CD4-positive, CD25-positive, alpha-beta regulatory T cell (primary cell): ENCODE data around the gene GID4. TPM values are rescaled to one million over a fixed set of nuclear protein-coding genes. Genes with fewer than 3 reads are reported as not detected.

Source experiments
- ATAC-seq, 2 donors: fragments of 150-1000 bp; cut with Tn5 transposase; one replicate each; pipeline ENCODE4 v1.10.0; 2021; ENCODE audit warnings: low read depth in 2 of 2, moderate number of reproducible peaks in 2 of 2, moderate library complexity in 1 of 2
- DNase-seq, 3 donors: peaks; one replicate each; pipeline versions ENCODE4 v3.0.0 to v3.0.0-alpha.2; 2012 to 2022; ENCODE audit warnings: mixed read lengths in 1 of 3
- H3K27ac ChIP-seq: one replicate; pipeline ENCODE4 v1.7.0; 2013; ENCODE audit warnings: mild to moderate bottlenecking, low read length; ENCODE audit not compliant: insufficient read depth, poor library complexity, severe bottlenecking
- H3K27me3 ChIP-seq: one replicate; pipeline ENCODE4 v1.7.0; 2013; ENCODE audit warnings: low read length; ENCODE audit not compliant: control insufficient read depth, insufficient read depth
- H3K36me3 ChIP-seq: one replicate; pipeline ENCODE4 v1.7.0; 2013; ENCODE audit warnings: mild to moderate bottlenecking, low read length, moderate library complexity; ENCODE audit not compliant: control insufficient read depth, insufficient read depth
- H3K4me1 ChIP-seq: 2 replicates; pipeline ENCODE4 v1.7.0; 2013; ENCODE audit warnings: mild to moderate bottlenecking, low read length; ENCODE audit not compliant: insufficient read depth, control insufficient read depth, poor library complexity, severe bottlenecking
- H3K4me3 ChIP-seq: one replicate; pipeline ENCODE4 v1.7.0; 2013; ENCODE audit warnings: low read depth, mild to moderate bottlenecking, low read length, moderate library complexity
- H3K9me3 ChIP-seq, 2 experiments: 1 replicate in 1 of 2; 2 replicates in 1 of 2; pipeline ENCODE4 v1.7.0; 2013; ENCODE audit warnings: low read length in 2 of 2, mild to moderate bottlenecking in 1 of 2, moderate library complexity in 1 of 2; ENCODE audit not compliant: control insufficient read depth in 2 of 2
- H3K27ac Mint-ChIP-seq, 3 donors: one replicate each; pipeline ENCODE4 v1.8.0; 2020 to 2022; ENCODE audit warnings: mild to moderate bottlenecking in 3 of 3, mixed read lengths in 3 of 3, moderate library complexity in 2 of 3
- H3K27me3 Mint-ChIP-seq: one replicate; pipeline ENCODE4 v1.8.0; 2022; ENCODE audit warnings: mild to moderate bottlenecking, mixed read lengths
- H3K36me3 Mint-ChIP-seq: one replicate; pipeline ENCODE4 v1.8.0; 2020; ENCODE audit warnings: mixed read lengths
- H3K4me1 Mint-ChIP-seq, 4 donors: one replicate each; pipeline ENCODE4 v1.8.0; 2020 to 2022; ENCODE audit warnings: mixed read lengths in 4 of 4, mild to moderate bottlenecking in 1 of 4
- H3K4me3 Mint-ChIP-seq, 4 donors: one replicate each; pipeline ENCODE4 v1.8.0; 2020 to 2022; ENCODE audit warnings: mild to moderate bottlenecking in 4 of 4, mixed read lengths in 4 of 4, moderate library complexity in 3 of 4
- H3K9me3 Mint-ChIP-seq, 7 donors: one replicate each; pipeline ENCODE4 v1.8.0; 2020 to 2022; ENCODE audit warnings: mixed read lengths in 7 of 7, mild to moderate bottlenecking in 3 of 7, moderate library complexity in 2 of 7
- polyA plus RNA-seq, 4 donors: library from polyadenylated mRNA; unstranded; fragments of 300-500 nt; fragmentation: Illumina TruSeq; gene quantifications; one replicate each; pipeline ENCODE4 v1.2.3, GENCODE V29; 2021
- total RNA-seq: library from RNA; stranded (reverse); gene quantifications from one replicate; pipeline ENCODE4 v1.2.3, GENCODE V29; 2022

The GID4 gene
- total and polyA plus RNA-seq, 5 donors from 2014 or later, result 5.1 to 7.3 (median 5.4) TPM

DNA sequence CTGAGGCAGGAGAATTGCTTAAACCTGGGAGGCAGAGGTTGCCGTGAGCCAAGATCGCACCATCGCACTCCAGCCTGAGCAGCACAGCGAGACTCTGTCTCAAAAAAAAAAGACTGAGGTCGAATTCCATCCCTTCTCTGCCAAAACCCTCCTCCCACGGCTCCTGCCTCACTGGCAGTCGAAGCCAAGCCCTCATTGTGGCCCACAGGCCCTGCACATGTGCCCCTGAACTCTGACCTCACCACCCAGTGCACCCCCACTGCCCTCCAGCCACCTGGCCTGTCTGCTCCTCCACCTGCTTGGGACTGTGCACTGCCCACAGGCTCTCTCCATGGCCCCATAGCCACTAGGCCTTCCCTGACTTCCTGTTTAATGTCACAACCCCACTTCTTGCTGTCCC, 76.3 kb downstream of the GID4 start:
- DNase-seq, result no peak
- Mint-ChIP-seq H3K27me3 (no peaks in the 10 kb centered on the region), H3K36me3 (no peaks in the 10 kb centered on the region), H3K9me3 (peaks cover 0 to 4% (median 0%) of the 10 kb centered on the region in 7 donors), H3K4me1 (no peaks in the 10 kb centered on the region), H3K4me3 (no peak overlapping the region), H3K27ac (peak overlapping the region in 2 of 3 donors; percentile 33 to 62)
- no peaks in the 10 kb centered on the region for H3K27me3 ChIP-seq
- no peaks in the 10 kb centered on the region for H3K36me3 ChIP-seq
- H3K4me1 ChIP-seq, result no peaks in the 10 kb centered on the region
- no peak for ATAC-seq
- no peaks in the 10 kb centered on the region for H3K9me3 ChIP-seq
- no peak overlapping the region for H3K27ac ChIP-seq
- no peak overlapping the region for H3K4me3 ChIP-seq

DNA sequence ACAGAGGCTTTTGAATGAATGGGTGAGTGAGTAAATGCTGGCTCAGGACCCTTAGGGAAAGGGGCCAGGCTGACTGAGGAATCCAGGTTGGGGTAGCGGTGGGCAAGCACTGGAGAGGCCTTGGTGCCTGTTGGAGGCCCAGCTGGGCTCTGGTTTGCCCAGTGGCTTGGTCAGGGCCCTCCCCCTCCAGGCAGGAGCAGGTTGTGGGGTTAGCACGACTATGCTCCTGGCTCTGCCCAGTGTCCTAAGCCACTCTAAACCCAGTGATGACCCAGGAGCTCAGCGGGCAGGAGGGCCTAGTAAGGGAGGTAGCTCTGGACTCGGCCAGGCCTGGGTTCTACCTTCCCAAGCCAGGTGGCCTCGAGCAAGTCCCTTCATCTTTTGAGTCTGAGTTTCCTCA, 76.9 kb downstream of the GID4 start:
- Histone ChIP-seq H3K36me3 (no peaks in the 10 kb centered on the region), H3K27ac (no peak overlapping the region), H3K27me3 (no peaks in the 10 kb centered on the region), H3K4me3 (no peak overlapping the region), H3K4me1 (no peaks in the 10 kb centered on the region), H3K9me3 (no peaks in the 10 kb centered on the region)
- DNase-seq, result no peak
- ATAC-seq, result no peak
- H3K9me3 Mint-ChIP-seq, result peaks cover 0 to 4% (median 0%) of the 10 kb centered on the region in 7 donors
- no peaks in the 10 kb centered on the region for H3K36me3 Mint-ChIP-seq
- H3K4me1 Mint-ChIP-seq, result no peaks in the 10 kb centered on the region
- H3K27ac Mint-ChIP-seq, result peak overlapping the region in 1 of 3 donors; percentile 33
- H3K27me3 Mint-ChIP-seq, result no peaks in the 10 kb centered on the region
- H3K4me3 Mint-ChIP-seq, result no peak overlapping the region

DNA sequence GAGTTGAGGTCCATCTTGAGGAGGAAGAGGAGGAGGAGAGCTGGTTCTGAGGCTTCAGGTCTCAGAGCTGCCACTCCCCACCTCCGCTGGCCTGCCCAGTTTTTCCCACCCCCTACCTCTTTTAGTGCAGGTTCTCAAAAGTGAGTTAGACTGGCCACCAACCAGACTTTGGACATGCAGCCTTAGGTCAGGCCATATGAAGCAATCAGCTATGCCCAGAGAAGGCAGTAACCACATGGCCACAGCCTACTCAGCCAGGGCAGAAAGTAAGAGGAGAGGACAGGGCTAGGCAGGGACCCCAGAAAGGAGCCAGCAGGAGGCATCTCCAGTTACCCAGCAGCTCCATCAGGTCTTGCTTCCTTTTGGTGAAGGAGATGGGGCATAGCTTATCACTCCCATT, 78.3 kb downstream of the GID4 start:
- no peak overlapping the region for H3K4me3 ChIP-seq
- no peaks in the 10 kb centered on the region for H3K4me1 ChIP-seq
- H3K4me3 Mint-ChIP-seq, result no peak overlapping the region
- peaks cover 0 to 4% (median 0%) of the 10 kb centered on the region in 7 donors for H3K9me3 Mint-ChIP-seq
- no peaks in the 10 kb centered on the region for H3K36me3 ChIP-seq
- DNase-seq (no peak), ATAC-seq (no peak)
- H3K9me3 ChIP-seq, result no peaks in the 10 kb centered on the region
- H3K4me1 Mint-ChIP-seq, result no peaks in the 10 kb centered on the region
- H3K27ac ChIP-seq, result no peak overlapping the region
- no peaks in the 10 kb centered on the region for H3K27me3 Mint-ChIP-seq
- no peaks in the 10 kb centered on the region for H3K36me3 Mint-ChIP-seq
- no peaks in the 10 kb centered on the region for H3K27me3 ChIP-seq
- peak overlapping the region in 1 of 3 donors; percentile 90 for H3K27ac Mint-ChIP-seq

Other genes with a start within 250 kb of the GID4 start
- 141 TPM for gene SREBF1, start 202.4 kb upstream of the GID4 start, total RNA-seq
- gene SREBF1, start 202.4 kb upstream of the GID4 start, polyA plus RNA-seq, result 1 to 10 TPM; 4.5 to 6.7 (median 6.0) TPM
- gene TOM1L2, start 67.0 kb upstream of the GID4 start, total RNA-seq, result 50.8 TPM
- gene TOM1L2, start 67.0 kb upstream of the GID4 start, polyA plus RNA-seq, result 1 to 10 TPM; 4.0 to 8.3 (median 6.1) TPM
- not detected for gene DRC3, start 66.5 kb upstream of the GID4 start, total RNA-seq
- not detected for gene DRC3, start 66.5 kb upstream of the GID4 start, polyA plus RNA-seq
- 25.1 TPM for gene ATPAF2, start 240 bp upstream of the GID4 start, total RNA-seq
- 10 to 100 TPM; 10.9 to 16.4 (median 13.0) TPM for gene ATPAF2, start 240 bp upstream of the GID4 start, polyA plus RNA-seq
- 54.5 TPM for gene DRG2, start 48.5 kb downstream of the GID4 start, total RNA-seq
- gene DRG2, start 48.5 kb downstream of the GID4 start, polyA plus RNA-seq, result 10 to 100 TPM; 36.4 to 45.3 (median 41.4) TPM
- gene MYO15A, start 69.3 kb downstream of the GID4 start, total RNA-seq, result 0.81 TPM
- under 1 TPM in 3 of 4 donors, not detected in 1; 0.19 to 0.35 (median 0.25) TPM for gene MYO15A, start 69.3 kb downstream of the GID4 start, polyA plus RNA-seq
- gene ALKBH5, start 144.4 kb downstream of the GID4 start, total RNA-seq, result 118 TPM
- gene ALKBH5, start 144.4 kb downstream of the GID4 start, polyA plus RNA-seq, result 100 to 1,000 TPM; 102 to 123 (median 115) TPM
- 16.6 TPM for gene LLGL1, start 186.2 kb downstream of the GID4 start, total RNA-seq
- 1 to 10 TPM; 1.0 to 2.2 (median 1.6) TPM for gene LLGL1, start 186.2 kb downstream of the GID4 start, polyA plus RNA-seq
- gene FLII, start 219.3 kb downstream of the GID4 start, total RNA-seq, result 344 TPM
- gene FLII, start 219.3 kb downstream of the GID4 start, polyA plus RNA-seq, result 100 to 1,000 TPM; 123 to 154 (median 127) TPM
- 12.1 TPM for gene MIEF2, start 221.3 kb downstream of the GID4 start, total RNA-seq
- gene MIEF2, start 221.3 kb downstream of the GID4 start, polyA plus RNA-seq, result 10 to 100 TPM; 11.7 to 19.9 (median 15.2) TPM